Measurements from ENCODE around the gene MAPKAPK2.

MAPKAPK2 gene

DNA sequence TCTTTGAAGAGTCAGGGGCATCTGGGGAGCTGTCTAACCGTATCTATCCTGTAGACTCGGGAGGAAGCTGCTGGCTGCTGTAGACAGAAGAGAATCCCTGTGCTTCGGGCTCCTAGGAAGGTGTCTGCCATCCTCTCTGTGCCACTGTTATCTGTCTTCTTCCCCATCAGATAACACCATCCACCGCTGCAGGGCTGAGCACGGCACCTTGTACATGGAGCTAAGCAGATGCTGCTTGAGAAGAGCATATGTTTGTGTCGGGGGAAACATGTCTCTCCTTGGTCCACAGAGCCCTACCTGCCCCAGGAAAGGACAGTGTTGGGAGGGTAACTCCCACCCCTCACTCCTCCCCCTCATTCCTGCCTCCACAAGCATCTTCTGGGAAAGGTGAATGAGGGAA is 1.4 kb upstream of the MAPKAPK2 start:
- DNase-seq (ENCODE audit: low read depth in 2 of 2): no peak

DNA sequence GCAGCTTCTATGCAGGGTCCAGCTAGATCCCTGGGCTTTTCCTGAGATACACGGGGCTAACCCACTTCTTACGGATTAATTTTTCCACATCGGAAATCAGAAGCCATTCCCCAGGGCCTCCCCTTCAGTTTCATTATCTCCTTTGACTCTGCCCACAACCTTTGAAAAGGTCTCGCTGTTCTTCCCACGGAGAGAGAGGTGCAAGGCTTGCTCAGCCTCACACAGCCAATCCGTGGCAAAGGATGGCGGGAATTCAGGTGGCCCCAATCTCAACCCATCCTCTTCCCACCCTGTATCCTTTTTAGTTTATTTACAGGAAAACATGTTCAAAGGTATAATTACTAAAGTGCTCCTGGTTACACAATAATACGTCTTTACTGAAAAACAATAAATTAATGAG is 702 bp upstream of the MAPKAPK2 start:
- no peak for DNase-seq (ENCODE audit: low read depth in 2 of 2)

DNA sequence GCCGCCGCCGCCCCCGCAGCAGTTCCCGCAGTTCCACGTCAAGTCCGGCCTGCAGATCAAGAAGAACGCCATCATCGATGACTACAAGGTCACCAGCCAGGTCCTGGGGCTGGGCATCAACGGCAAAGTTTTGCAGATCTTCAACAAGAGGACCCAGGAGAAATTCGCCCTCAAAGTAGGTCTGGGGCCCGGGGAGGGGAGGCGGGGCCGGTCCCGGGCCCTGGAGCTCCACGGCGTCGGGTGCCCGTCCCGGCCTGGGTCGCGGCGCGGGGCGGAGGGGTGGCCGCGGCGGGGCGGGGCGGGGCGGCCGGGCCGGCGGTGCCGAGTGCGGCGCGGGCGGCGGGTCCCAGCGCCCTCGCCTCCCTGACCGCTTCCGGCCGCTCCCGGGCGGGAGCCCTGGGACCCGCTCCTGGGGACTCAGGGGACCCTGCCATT is 646 bp downstream of the MAPKAPK2 start:
- no peak for DNase-seq (ENCODE audit: low read depth in 2 of 2)

DNA sequence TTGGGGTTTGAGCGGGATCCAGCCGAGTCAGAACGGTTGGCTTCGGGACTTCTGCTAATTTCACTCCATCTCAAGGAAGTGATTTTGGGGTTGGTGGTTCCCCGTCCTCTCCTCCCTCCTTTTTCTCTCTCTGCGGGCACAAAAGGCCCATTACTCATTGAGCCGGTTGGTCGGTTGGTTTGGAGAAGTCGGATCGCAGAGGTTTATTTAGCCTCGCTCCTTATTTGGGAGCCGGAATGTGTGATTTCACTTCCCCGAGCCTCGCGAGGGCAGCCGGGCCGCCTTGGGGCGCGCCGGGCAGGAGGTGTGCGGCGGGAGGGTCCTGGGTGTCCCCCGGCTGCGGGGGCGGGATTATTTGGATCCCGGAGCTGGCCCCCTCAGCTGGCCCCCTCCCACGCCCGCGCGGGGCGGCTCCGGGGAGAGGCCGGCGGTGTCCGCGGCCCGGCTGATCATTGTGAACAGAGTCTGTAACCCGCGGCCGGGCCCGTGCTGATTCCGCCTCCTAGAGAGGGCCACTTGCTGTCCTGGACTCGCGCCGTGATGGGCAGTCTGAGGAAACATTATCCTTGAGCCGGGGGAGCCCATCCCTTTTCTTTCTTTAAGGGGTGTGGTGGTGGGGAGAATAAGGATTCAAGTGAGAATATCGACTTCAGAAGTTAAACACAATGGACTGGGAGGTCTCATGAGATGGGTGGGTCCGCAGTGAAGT is 1.2 kb downstream of the MAPKAPK2 start:
- peak in 1 of 2 donors; percentile 12 for DNase-seq (ENCODE audit: low read depth in 2 of 2)

DNA sequence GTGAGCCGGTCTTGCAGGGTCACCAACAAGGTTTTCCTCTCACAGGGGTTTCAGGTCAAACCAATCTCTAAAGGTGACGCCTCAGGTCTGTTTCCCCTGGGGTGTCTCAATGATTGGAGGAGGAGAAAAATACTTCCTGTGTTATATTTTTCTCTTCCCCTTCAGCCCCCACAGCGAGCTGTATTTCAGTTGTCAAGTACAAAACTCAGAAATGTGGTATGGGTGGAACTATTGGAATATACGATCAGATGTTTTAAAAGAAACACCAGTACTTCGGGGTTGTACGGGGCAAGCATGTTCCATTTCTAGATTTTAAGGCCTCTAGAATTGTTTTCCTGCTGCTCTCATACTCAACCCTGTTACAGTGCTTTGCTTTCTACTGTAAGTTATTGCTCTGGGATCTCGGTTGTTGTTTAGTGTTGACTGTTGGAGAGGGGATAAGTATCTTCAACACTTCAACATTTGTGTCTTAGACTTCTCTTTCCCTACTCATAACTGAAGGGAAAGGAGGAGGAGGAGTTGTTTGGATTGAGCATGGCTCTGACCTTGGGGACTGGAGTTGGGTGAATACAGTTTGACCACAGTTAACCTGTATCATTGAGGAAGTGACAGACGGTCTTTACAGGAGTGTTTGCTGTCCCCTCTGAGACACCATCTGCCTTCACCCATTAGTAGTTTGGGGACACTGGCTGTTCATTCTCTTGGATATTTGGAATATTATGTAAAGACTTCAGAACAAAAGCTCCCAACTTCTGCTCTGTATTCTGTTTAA is 2.0 kb downstream of the MAPKAPK2 start:
- DNase-seq (ENCODE audit: low read depth in 2 of 2): no peak

DNA sequence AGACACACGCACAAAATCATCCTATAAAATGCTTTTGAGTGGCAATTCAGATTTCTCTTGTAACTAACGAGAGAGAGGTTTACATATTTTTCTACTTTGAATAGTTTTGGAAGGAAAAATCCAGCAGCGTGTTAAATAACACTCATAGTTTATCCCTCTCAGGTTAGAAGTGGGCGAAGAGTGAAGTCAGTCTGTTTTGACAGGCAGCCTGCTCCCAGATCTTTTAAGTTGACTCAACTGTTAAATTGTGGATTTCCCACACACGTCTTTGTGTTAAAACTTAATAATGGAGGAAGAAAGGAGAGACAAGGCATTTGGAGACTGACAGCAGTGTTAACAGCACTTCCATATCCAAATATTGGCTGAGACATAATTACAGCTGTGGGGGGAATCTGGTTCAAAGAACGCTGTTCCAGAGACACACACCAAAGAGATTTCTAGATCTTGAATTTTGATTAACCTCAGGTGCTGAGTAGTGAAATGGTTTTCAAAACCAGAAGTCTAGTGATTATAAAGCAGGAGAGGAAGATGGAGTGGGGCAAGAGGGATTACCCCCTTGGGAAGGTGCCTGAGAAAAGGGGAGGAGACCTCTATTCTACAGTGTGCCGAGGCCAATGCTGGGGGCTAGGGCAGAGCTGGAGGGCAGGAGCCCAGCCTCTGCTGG is 2.7 kb downstream of the MAPKAPK2 start:
- DNase-seq (ENCODE audit: low read depth in 2 of 2): no peak

DNA sequence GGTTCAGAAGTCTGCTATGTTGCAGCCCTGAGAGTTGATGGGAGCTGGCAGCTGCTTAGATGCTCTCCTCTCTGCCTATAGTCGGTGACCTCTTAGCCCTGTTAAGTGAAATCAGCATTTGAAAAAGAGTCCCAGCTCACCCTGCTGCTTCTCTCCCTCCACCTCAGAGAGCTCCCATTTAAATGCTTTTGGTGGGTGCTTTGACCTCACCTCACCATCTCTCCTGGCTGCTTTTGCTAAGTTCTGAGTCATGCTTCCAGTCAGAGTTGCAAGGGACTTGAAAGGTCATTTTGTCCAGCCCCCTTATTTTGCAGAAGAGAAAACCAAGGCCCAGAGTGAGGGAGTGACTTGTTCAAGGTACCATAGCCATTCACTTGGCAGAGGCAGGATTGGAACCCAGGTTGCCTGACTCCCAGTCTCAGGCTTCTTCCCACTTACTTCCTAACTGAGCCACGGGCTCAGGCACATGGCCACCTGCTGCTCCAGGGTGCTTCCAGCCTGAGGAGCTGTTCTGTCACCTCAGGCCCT is 3.3 kb downstream of the MAPKAPK2 start:
- DNase-seq (ENCODE audit: low read depth in 2 of 2): no peak

DNA sequence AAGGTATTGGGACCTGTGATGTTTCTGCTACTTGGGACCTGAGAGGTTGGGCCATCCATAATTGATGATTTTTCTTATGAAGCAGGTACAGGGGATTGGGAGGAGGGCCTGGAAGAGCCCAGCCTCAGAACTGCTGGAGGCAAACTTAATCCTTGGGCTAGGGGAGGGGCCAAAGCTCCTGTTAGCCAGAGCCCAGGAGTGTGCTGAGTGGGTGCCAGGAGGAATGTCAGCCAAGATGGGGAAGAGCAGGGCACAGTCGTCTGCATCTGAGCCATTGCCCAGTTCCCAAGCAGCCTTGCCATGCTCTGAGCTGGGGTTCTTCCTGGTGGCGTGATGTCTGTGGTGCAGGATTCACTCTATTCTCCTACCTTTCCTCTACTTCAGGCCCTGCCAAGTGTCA is 5.8 kb downstream of the MAPKAPK2 start:
- no peak for DNase-seq (ENCODE audit: low read depth in 2 of 2)

DNA sequence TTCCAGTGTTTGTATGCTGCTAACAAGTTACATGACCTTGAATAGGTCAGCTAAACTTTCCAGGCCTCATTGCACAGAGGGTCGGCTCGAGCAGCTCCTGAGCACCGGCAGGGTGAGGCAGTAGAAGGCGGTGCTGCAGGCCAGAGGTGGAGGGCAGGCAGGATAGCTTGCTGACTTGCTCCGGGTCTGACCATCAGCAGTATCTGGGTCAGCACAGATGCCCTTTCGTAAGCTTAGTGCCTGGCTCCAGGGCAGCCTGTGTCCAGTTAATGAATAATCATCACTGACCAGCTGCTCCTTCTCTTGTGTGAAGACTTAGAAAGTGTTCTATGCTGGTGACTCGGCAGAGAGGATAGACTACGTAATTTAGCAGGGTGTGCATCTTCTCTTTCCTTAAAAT is 6.9 kb downstream of the MAPKAPK2 start:
- DNase-seq (ENCODE audit: low read depth in 2 of 2): no peak

DNA sequence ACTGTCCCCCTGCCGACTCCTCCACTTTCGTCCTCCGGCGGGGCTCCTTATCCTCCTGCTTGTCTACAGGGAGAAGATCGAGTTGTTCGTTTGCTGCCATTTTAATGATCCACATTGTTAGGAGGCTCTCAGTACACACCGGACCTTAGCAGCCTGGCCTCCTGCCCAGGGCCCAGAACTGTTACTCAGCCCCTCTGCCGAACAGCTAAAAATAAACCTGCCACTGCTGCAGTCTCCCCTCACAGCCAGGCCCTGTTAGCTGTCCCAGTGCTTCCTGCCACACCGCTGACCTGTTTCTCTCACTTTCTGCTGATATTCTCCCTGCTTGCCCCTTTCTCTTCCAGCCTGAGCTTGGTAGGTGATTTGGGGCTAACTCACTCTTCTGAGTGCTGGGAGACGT is 8.3 kb downstream of the MAPKAPK2 start:
- DNase-seq (ENCODE audit: low read depth in 2 of 2): no peak

DNA sequence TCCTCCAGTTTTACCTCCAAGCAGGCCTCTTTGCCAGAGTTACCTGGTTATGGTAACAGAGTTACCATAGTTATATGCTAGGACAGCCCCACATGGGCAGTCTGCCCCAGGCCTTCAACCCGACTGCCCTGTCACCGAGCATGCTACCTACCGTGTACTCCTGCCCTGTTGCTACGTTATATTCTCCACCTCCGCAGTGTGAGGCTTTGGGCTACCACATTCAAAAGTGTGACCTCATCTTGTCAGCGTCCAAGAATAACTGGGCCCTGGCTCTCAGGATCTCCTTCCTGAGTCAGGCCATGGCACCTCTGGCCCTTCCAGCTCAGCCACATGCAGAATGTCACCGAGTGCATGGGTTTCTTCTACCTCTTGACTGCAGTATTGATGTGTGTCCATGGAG is 8.9 kb downstream of the MAPKAPK2 start:
- no peak for DNase-seq (ENCODE audit: low read depth in 2 of 2)

DNA sequence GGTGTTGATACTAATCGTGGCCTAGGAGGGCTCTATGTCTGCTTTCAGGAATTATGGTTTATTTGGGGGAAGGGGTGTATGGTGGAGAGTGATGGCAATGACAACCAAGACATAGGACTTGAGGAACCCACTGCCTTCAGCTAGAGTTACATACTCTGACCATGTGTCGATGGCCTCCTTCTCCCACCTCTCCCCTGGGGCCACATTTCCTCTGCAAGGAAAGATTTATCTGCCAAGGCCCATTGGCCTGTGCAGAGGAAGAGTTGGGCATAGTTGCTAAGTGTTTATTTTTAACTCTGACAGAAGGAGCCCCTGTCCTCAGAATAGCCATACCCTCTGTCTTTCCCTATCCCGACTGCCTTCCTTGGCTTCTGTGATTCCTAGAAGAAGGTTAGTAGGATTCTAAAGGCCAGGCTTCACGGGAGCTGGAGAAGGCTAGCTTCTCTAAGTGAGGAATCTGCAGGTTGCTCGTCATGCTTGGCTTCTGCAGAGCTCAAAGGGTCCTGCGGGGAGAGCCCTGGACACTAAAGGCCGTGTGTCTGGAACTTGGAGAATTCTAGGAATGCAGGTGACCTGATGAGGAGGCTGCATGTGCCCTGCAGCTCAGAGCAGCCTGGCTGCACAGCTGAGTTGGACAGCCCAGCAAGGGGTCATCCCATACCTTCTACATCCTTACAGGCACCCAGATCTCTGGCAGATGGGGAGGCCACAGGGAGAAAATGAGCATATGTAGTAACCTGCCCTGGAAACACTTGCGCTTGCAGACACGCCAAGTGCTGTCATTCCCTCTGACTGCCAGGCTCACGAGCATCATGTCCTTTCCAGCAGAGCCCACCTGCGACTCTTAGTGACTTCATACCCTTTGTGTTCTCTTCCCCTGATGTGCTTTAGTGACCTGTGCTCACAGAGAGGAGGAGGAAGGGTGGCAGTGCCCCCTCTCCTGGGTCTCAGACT is 9.7 kb downstream of the MAPKAPK2 start:
- no peak for DNase-seq (ENCODE audit: low read depth in 2 of 2)

DNA sequence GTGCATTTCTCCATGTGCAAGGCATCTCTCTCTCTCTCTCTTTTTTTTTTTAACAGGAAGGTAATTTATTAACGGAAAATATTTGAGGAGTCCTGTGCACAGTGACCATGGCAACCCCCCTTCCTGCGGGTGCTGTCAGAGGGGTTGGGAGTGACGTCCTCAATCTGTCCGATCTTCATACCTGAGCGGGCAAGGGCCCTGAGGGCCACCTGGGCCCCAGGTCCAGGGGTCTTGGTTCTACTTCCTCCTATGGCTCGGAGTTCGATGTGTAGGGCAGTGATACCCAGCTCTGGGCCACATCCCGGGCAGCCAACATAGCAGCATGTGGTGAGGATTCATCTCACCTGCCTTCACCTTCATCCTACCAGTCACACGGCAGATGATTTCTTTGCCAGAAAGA is 11.0 kb downstream of the MAPKAPK2 start:
- no peak for DNase-seq (ENCODE audit: low read depth in 2 of 2)

DNA sequence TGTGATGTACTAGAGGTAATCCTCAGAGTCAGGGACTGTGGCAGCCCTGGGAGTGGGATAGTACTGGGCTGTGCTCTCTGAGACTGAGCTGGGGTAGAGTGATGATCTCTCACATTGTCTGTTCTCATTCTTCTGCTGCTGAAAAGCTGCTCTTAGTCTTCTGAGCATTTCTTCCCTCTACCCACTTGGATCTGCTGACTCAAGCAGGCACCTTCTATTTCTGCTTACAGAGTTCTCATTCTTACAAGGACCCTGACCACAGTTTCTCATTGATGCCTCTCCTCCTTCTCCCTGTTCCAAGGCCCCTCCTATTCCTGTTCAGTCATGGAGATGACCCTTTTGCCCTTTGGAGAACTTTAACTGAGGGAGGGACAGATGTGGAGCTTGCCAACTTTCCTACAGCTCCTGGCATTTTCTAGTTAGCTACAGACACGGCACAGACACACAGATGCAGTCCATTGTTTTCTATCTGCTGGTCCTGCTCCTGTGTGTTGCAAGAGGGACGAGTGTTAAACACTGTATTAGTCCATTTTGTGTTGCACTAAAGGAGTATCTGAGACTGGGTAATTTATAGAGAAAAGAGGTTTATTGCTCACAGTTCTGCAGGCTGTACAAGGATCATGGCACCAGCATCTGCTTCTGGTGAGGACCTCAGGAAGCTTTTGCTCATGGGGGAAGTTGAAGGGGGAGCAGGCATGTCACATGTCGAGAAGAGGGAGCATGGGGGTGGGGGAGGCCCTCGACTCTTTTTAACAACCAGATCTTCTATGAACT is 12.3 kb downstream of the MAPKAPK2 start:
- DNase-seq (ENCODE audit: low read depth in 2 of 2): no peak

DNA sequence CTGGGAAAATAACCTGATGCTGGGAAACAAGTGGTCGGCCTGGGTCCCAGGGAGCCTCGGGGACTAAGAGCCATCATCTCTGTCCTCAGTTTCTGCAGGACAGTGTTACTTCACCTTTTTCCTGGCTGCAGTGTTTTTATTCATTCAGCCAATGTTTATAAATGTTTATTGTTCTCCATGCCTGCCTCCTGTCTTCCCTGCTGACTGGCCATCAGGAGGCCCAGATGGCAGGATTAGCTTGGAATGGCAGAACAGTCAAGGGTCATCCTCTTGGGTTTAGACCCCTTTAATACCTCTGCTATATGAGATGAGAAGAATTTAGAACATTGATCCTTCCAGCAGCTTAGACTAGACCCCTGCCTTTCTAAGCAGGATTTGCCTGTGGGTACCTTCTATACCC is 13.3 kb downstream of the MAPKAPK2 start:
- no peak for DNase-seq (ENCODE audit: low read depth in 2 of 2)

DNA sequence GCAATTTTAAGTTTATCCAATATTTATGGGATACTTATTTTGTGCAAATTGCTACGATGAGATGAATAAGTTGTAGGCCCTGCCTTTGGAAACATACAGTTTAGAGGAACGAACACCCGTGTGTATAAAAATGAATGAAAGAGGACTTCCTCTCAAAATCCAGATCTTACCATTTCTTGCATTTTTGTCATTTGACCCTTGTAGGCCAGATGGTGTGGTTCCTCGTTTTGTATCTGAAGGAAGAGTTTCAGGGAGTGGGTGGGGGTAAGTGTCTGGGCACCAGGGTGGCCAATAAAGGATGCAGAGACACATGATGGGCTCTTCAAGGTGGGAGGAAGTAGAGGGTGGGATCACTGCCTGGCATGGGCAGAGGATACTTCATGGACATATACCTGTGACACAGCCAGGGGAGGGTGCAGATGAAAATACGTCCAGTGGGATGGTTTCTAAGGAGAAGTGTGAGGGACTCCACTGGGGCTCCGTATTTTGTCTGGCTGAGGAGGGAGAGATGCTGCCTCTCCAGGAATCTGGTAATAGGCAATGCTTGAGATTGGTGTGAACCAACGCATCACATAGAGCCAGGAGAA is 14.4 kb downstream of the MAPKAPK2 start:
- DNase-seq (ENCODE audit: low read depth in 2 of 2): no peak

DNA sequence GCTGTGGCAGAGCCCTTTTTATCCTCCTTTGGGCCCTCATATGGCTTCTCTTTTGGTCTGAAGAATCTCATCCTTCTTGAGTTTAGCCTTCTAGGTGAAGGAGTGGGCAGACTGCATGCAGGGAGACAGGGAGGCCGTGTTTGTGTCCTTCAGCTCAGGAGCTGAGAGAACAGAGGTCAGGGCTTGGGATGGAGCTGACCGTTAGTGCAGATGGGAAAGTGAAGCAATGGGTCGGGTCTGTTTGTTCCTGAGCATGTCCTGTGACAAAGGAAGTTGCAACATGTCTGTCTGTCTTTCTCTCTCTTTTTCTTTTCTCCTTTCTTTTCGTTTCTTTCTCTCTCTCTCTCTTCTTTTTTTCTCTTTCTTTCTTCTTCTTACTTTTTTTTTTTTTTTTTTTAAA is 14.9 kb downstream of the MAPKAPK2 start:
- no peak for DNase-seq (ENCODE audit: low read depth in 2 of 2)

DNA sequence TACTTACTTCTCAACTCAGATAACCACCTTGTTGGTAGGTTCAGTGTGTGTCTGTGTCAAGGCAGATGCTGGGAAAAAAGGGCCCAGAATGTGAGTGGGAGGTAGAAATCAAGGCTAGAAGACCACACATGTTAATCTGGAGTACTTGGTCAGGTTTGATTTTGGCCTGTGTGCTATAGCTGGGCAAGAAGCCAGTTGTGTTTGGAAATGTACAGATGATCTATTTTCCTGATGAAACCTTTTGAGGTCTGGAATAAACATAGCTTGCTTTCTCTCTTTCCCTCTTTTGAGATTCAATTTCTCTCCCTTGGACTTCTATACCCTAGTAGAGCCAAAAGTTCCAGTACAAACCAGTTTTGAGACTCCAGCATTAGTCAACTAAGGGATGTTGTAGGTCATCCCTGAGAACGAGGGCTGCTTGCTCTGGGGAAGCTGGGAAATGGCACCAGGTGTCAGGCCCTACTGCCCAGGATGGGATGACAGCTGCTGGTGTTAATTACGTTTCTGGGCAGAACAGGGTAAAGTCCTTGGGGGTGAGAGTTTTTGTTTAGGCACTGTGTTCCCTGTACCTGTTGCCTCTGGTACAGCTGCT is 15.8 kb downstream of the MAPKAPK2 start:
- no peak for DNase-seq (ENCODE audit: low read depth in 2 of 2)

DNA sequence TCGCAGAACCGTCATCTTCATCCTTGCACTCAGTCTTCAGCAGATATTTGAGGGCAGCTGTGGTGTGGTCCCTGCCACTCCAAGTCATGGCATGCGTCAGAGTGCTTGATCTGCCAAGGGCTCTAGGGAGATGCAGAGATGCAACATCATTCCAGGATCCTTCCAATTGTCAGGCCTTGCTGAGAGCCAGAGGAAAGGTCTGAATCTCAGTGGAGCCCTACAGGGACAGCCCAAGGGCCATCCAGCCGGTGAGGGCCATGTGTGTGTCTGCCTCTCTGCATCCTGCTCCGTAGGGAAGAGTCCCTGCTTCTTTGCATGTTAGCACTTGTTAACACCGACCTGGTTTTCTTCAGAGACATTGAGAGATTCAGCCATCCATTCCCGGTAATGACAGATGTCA is 17.6 kb downstream of the MAPKAPK2 start:
- no peak for DNase-seq (ENCODE audit: low read depth in 2 of 2)

DNA sequence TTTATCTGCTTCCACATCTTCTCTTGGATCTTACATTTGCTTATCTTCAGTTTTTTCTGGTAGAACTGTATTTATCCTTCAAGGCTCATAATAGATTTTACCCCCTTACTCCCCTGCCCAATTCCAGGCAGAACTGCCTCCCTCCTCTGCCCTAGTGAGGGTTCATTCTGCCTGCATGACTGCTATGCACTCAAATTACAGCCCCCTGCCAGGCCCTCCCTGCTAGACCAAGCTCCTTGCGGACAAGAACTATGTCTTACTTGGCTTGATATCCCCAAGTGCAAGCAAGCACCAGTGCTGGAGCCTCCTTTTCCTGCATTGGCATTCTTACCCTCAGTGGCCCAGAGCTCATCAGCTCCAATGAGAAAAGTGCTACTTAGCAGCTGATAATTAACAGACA is 18.1 kb downstream of the MAPKAPK2 start:
- no peak for DNase-seq (ENCODE audit: low read depth in 2 of 2)

Data from stimulated activated CD8-positive, alpha-beta memory T cell treated with anti-CD3 and anti-CD28 coated beads, Interleukin-7, amount 100 ng/mL, for 1 hour (primary cell).